ENCODE measurements around the gene AFMID. TPM values are rescaled to one million over a fixed set of nuclear protein-coding genes. Genes with fewer than 3 reads are reported as not detected.

Gene AFMID
- total and polyA plus RNA-seq, 2 of the 13 experiments (the other 11 are each of a cell fraction or from before 2014, with no cell fraction given), result 249 to 270 TPM

DNA sequence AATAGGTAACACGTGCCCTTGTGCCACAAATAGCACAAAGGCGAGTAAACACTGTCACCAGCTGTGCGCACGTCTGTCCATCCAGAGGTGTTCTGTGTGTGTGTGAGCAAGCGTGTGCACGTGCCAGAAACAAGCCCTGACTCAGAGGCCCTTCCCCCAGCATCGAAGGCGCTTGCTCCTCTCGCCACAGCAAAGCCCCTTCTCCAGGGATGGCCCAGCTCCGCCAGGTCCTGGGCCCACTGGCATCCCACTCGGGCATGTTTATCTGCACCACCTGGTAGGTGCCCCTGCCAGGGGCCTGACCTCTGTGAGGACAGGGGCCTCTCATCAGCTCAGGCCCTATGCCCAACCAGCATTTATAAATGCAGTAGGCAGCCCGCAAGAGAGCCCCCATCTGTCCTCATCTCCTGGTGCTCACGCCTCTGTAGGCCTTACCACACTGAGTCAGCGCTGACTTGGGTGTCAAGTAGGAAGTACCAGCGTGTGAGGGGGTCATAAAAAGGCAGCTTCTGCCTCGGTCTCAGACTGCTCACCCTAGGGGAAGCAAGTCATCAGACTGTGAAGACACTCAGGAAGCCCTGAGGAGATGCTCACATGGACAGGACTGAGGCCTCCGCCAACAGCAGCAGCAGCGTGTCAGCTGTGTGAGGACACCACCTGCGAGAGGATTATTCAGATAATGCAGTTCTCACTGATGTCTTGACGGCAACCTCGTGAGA, 55.0 kb downstream of the AFMID start (continued):
- TF ChIP-seq HOXD1 (CRISPR knock-in tag; IDR thresholded peaks at IDR 0.05) (no peak), CBX1 (IDR thresholded peaks at IDR 0.05; ENCODE audit: low read depth) (no peak), TCF7 (IDR thresholded peaks at IDR 0.05; ENCODE audit: low read depth) (no peak), ELK4 (CRISPR knock-in tag; IDR thresholded peaks at IDR 0.05; ENCODE audit: borderline replicate concordance) (no peak), MAF1 (CRISPR knock-in tag; IDR thresholded peaks at IDR 0.05; ENCODE audit: borderline replicate concordance) (no peak), RXRA (CRISPR knock-in tag; IDR thresholded peaks at IDR 0.05) (no peak), PHF5A (CRISPR knock-in tag; IDR thresholded peaks at IDR 0.05; ENCODE audit: low read depth, unreplicated experiment) (no peak), FOXC1 (CRISPR knock-in tag; IDR thresholded peaks at IDR 0.05; ENCODE audit: borderline replicate concordance) (no peak; the same call in 1 of the 2 replicates), RARG (CRISPR knock-in tag; IDR thresholded peaks at IDR 0.05; ENCODE audit: low read depth) (no peak), TOE1 (CRISPR knock-in tag; IDR thresholded peaks at IDR 0.05) (no peak), SP2 (CRISPR knock-in tag; IDR thresholded peaks at IDR 0.05) (no peak), MAZ (IDR thresholded peaks at IDR 0.05; ENCODE audit: borderline replicate concordance, low read depth, low read length) (no peak), MAZ (CRISPR knock-in tag; IDR thresholded peaks at IDR 0.05; ENCODE audit: low read depth) (0 out of 2 replicates have a peak, but pooled peaks have one; percentile 24), ZNF260 (CRISPR knock-in tag; IDR thresholded peaks at IDR 0.05; ENCODE audit: borderline replicate concordance, low read depth) (no peak), ZNF670 (CRISPR knock-in tag; IDR thresholded peaks at IDR 0.05; ENCODE audit: borderline replicate concordance) (no peak), BRD4 (CRISPR knock-in tag; IDR thresholded peaks at IDR 0.05) (no peak), ZMYM3 (CRISPR knock-in tag; IDR thresholded peaks at IDR 0.05) (no peak), ZNF615 (CRISPR knock-in tag; IDR thresholded peaks at IDR 0.05; ENCODE audit: borderline replicate concordance) (no peak), ELF4 (CRISPR knock-in tag; IDR thresholded peaks at IDR 0.05; ENCODE audit: borderline replicate concordance) (no peak), NFYB (CRISPR knock-in tag; IDR thresholded peaks at IDR 0.05) (no peak)
- TF ChIP-seq, protein P1, sequence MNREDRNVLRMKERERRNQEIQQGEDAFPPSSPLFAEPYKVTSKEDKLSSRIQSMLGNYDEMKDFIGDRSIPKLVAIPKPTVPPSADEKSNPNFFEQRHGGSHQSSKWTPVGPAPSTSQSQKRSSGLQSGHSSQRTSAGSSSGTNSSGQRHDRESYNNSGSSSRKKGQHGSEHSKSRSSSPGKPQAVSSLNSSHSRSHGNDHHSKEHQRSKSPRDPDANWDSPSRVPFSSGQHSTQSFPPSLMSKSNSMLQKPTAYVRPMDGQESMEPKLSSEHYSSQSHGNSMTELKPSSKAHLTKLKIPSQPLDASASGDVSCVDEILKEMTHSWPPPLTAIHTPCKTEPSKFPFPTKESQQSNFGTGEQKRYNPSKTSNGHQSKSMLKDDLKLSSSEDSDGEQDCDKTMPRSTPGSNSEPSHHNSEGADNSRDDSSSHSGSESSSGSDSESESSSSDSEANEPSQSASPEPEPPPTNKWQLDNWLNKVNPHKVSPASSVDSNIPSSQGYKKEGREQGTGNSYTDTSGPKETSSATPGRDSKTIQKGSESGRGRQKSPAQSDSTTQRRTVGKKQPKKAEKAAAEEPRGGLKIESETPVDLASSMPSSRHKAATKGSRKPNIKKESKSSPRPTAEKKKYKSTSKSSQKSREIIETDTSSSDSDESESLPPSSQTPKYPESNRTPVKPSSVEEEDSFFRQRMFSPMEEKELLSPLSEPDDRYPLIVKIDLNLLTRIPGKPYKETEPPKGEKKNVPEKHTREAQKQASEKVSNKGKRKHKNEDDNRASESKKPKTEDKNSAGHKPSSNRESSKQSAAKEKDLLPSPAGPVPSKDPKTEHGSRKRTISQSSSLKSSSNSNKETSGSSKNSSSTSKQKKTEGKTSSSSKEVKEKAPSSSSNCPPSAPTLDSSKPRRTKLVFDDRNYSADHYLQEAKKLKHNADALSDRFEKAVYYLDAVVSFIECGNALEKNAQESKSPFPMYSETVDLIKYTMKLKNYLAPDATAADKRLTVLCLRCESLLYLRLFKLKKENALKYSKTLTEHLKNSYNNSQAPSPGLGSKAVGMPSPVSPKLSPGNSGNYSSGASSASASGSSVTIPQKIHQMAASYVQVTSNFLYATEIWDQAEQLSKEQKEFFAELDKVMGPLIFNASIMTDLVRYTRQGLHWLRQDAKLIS (CRISPR knock-in tag; IDR thresholded peaks at IDR 0.05), result no peak
- TF ChIP-seq, protein P2, sequence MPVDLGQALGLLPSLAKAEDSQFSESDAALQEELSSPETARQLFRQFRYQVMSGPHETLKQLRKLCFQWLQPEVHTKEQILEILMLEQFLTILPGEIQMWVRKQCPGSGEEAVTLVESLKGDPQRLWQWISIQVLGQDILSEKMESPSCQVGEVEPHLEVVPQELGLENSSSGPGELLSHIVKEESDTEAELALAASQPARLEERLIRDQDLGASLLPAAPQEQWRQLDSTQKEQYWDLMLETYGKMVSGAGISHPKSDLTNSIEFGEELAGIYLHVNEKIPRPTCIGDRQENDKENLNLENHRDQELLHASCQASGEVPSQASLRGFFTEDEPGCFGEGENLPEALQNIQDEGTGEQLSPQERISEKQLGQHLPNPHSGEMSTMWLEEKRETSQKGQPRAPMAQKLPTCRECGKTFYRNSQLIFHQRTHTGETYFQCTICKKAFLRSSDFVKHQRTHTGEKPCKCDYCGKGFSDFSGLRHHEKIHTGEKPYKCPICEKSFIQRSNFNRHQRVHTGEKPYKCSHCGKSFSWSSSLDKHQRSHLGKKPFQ (CRISPR knock-in tag; IDR thresholded peaks at IDR 0.05; ENCODE audit: insufficient replicate concordance), result no peak
- TF ChIP-seq, protein P3, sequence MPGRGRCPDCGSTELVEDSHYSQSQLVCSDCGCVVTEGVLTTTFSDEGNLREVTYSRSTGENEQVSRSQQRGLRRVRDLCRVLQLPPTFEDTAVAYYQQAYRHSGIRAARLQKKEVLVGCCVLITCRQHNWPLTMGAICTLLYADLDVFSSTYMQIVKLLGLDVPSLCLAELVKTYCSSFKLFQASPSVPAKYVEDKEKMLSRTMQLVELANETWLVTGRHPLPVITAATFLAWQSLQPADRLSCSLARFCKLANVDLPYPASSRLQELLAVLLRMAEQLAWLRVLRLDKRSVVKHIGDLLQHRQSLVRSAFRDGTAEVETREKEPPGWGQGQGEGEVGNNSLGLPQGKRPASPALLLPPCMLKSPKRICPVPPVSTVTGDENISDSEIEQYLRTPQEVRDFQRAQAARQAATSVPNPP (CRISPR knock-in tag; IDR thresholded peaks at IDR 0.05), result no peak

Data from HepG2 (cell line).